Measurements from ENCODE around the gene CBLB.

CBLB gene

GRCh38 chr3:105649480-105649879 lies 219.3 kb downstream of the CBLB start:
- H2AFZ ChIP-seq (ENCODE audit: low read depth, low read length) = no peak overlapping the region
- no peaks in the 10 kb centered on the region for H3K36me3 ChIP-seq (ENCODE audit: insufficient read depth, low read length)
- H3K4me3 ChIP-seq (ENCODE audit: low read length) = no peak overlapping the region
- peaks cover 3% of the 10 kb centered on the region for H3K9me3 ChIP-seq (ENCODE audit: low read length)
- H3K4me1 ChIP-seq (ENCODE audit: insufficient read depth, low read length) = no peaks in the 10 kb centered on the region
- H3K27me3 ChIP-seq (ENCODE audit: insufficient read depth, low read length) = no peaks in the 10 kb centered on the region

- H3K36me3 ChIP-seq (ENCODE audit: insufficient read depth, low read length) = no peaks in the 10 kb centered on the region
- H2AFZ ChIP-seq (ENCODE audit: low read depth, low read length) = no peak overlapping the region
- no peak overlapping the region for H3K4me3 ChIP-seq (ENCODE audit: low read length)
- no peaks in the 10 kb centered on the region for H3K4me1 ChIP-seq (ENCODE audit: insufficient read depth, low read length)
- no peaks in the 10 kb centered on the region for H3K9me3 ChIP-seq (ENCODE audit: low read length)
- no peaks in the 10 kb centered on the region for H3K27me3 ChIP-seq (ENCODE audit: insufficient read depth, low read length)
These were observed 221.8 kb downstream of the CBLB start for GRCh38 chr3:105647047-105647446.

DNA sequence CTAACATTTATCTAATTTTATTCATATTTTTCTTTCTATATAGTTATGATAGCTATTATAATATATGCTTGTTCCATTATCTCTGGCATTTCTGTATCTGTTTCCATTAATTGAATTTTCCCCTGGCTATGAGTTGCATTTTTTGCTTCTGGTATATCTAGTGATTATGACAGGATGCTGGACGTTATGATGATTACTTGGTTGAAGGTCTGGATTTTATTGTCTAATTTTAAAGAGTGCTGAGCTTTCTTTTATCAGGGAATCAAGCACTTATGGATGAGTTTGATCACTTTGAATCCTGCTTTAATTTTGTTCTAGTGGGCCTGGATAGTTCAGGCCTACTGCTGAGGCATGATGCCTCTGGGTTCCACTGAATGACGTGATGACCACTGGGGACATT lies 229.7 kb downstream of the CBLB start:
- no peak overlapping the region for H2AFZ ChIP-seq (ENCODE audit: low read depth, low read length)
- no peak overlapping the region for H3K4me3 ChIP-seq (ENCODE audit: low read length)
- H3K27me3 ChIP-seq (ENCODE audit: insufficient read depth, low read length) = no peaks in the 10 kb centered on the region
- no peaks in the 10 kb centered on the region for H3K36me3 ChIP-seq (ENCODE audit: insufficient read depth, low read length)
- no peaks in the 10 kb centered on the region for H3K9me3 ChIP-seq (ENCODE audit: low read length)
- H3K4me1 ChIP-seq (ENCODE audit: insufficient read depth, low read length) = no peaks in the 10 kb centered on the region

DNA sequence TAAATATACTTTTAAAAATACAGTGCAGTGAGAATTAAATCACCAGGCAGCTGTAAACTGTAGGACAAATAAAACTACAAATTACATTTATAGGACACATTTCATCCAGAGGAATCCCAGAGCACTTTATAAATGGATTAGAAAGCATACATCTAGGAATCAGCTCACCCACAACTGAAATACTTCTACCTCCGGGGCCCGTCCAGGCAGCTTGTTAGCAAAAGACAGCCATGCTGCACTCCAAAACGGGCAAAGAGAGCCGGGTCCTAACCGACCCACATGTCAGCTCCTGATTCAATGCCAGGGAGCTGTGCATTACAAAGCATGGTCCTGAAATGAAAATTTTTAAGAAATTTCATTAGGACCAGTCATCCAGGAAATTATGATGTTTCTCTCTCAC lies 234.1 kb downstream of the CBLB start:
- Histone ChIP-seq H2AFZ (ENCODE audit: low read depth, low read length) (no peak overlapping the region), H3K9me3 (ENCODE audit: low read length) (no peaks in the 10 kb centered on the region), H3K36me3 (ENCODE audit: insufficient read depth, low read length) (no peaks in the 10 kb centered on the region), H3K4me3 (ENCODE audit: low read length) (no peak overlapping the region), H3K4me1 (ENCODE audit: insufficient read depth, low read length) (no peaks in the 10 kb centered on the region), H3K27me3 (ENCODE audit: insufficient read depth, low read length) (no peaks in the 10 kb centered on the region)

- no peak overlapping the region for H3K4me3 ChIP-seq (ENCODE audit: low read length)
- H3K4me1 ChIP-seq (ENCODE audit: insufficient read depth, low read length) = no peaks in the 10 kb centered on the region
- no peak overlapping the region for H2AFZ ChIP-seq (ENCODE audit: low read depth, low read length)
- no peaks in the 10 kb centered on the region for H3K36me3 ChIP-seq (ENCODE audit: insufficient read depth, low read length)
- no peaks in the 10 kb centered on the region for H3K9me3 ChIP-seq (ENCODE audit: low read length)
- H3K27me3 ChIP-seq (ENCODE audit: insufficient read depth, low read length) = no peaks in the 10 kb centered on the region
These were observed 239.1 kb downstream of the CBLB start for GRCh38 chr3:105629718-105630117.

DNA sequence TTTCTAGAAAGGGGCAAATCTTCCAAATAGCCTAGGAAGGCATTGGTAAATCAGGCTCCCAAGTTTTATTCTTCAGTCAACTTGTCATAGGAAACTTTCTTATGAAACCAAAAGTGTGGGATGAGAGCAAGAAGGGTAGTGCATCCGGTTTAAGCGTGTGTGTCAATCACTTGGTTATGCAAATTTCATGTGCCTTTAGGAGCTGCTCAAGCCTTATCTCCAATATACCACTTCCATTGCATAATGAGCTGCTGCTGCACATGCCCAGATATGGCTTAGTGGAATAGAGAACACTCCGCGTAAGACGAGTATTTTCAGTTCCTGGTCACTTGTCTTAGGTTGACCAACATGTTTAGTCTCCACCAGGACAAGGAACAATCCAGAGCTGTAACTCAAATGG lies 242.1 kb downstream of the CBLB start:
- Histone ChIP-seq H3K9me3 (ENCODE audit: low read length) (no peaks in the 10 kb centered on the region), H3K4me3 (ENCODE audit: low read length) (no peak overlapping the region), H2AFZ (ENCODE audit: low read depth, low read length) (no peak overlapping the region), H3K36me3 (ENCODE audit: insufficient read depth, low read length) (no peaks in the 10 kb centered on the region), H3K27me3 (ENCODE audit: insufficient read depth, low read length) (no peaks in the 10 kb centered on the region), H3K4me1 (ENCODE audit: insufficient read depth, low read length) (no peaks in the 10 kb centered on the region)

DNA sequence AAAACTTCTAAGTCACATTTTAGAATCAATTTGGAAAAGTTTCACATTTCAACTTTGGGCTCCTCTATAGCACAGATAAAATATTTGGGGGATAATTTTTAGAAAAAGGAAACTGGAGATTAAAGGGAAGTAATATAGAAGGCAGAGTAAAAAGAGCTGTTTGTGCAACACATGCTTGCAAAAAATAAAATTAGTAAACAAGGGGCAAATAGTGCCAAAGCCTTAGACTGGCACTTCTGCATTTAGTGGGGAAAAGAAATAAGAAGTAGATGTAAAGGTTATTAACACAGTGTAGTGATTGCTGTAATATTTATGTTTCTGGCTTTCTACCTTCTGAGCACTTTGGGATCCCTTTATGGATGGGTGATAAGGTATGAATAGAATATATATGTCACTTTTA lies 246.6 kb downstream of the CBLB start:
- no peak overlapping the region for H3K4me3 ChIP-seq (ENCODE audit: low read length)
- no peaks in the 10 kb centered on the region for H3K4me1 ChIP-seq (ENCODE audit: insufficient read depth, low read length)
- H3K27me3 ChIP-seq (ENCODE audit: insufficient read depth, low read length) = no peaks in the 10 kb centered on the region
- no peaks in the 10 kb centered on the region for H3K36me3 ChIP-seq (ENCODE audit: insufficient read depth, low read length)
- no peak overlapping the region for H2AFZ ChIP-seq (ENCODE audit: low read depth, low read length)
- H3K9me3 ChIP-seq (ENCODE audit: low read length) = no peaks in the 10 kb centered on the region

GRCh38 chr3:105620236-105620635 lies 248.6 kb downstream of the CBLB start:
- no peak overlapping the region for H3K4me3 ChIP-seq (ENCODE audit: low read length)
- H3K9me3 ChIP-seq (ENCODE audit: low read length) = no peaks in the 10 kb centered on the region
- H3K4me1 ChIP-seq (ENCODE audit: insufficient read depth, low read length) = no peaks in the 10 kb centered on the region
- no peak overlapping the region for H2AFZ ChIP-seq (ENCODE audit: low read depth, low read length)
- no peaks in the 10 kb centered on the region for H3K27me3 ChIP-seq (ENCODE audit: insufficient read depth, low read length)
- no peaks in the 10 kb centered on the region for H3K36me3 ChIP-seq (ENCODE audit: insufficient read depth, low read length)

GRCh38 chr3:105619651-105620050 lies 249.2 kb downstream of the CBLB start:
- no peaks in the 10 kb centered on the region for H3K36me3 ChIP-seq (ENCODE audit: insufficient read depth, low read length)
- no peak overlapping the region for H3K4me3 ChIP-seq (ENCODE audit: low read length)
- H3K4me1 ChIP-seq (ENCODE audit: insufficient read depth, low read length) = no peaks in the 10 kb centered on the region
- no peak overlapping the region for H2AFZ ChIP-seq (ENCODE audit: low read depth, low read length)
- H3K27me3 ChIP-seq (ENCODE audit: insufficient read depth, low read length) = no peaks in the 10 kb centered on the region
- H3K9me3 ChIP-seq (ENCODE audit: low read length) = no peaks in the 10 kb centered on the region

DNA sequence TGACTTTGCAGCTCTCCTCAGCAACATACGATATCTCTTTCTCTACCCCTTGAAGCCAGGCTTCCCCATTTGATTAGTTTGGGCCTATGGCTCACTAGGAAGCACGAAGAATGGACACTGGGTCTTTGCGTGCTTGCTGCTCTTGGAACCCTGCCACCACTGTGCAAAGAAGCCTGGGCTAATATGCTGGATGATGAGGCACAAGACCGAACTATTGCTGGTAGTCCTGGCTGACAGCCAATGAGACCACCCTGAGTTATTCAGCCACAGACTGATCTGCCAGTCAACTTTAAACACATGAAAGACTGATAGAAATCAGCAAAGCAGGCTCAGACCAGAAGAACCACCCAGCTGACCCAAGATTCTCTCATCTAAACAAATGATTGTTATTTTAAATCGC lies 250.3 kb downstream of the CBLB start:
- H3K4me3 ChIP-seq (ENCODE audit: low read length) = no peak overlapping the region
- no peaks in the 10 kb centered on the region for H3K9me3 ChIP-seq (ENCODE audit: low read length)
- H2AFZ ChIP-seq (ENCODE audit: low read depth, low read length) = no peak overlapping the region
- H3K4me1 ChIP-seq (ENCODE audit: insufficient read depth, low read length) = no peaks in the 10 kb centered on the region
- no peaks in the 10 kb centered on the region for H3K27me3 ChIP-seq (ENCODE audit: insufficient read depth, low read length)
- no peaks in the 10 kb centered on the region for H3K36me3 ChIP-seq (ENCODE audit: insufficient read depth, low read length)

GRCh38 chr3:105616374-105617121 lies 252.3 kb downstream of the CBLB start:
- no peak overlapping the region for H3K4me3 ChIP-seq (ENCODE audit: low read length)
- H2AFZ ChIP-seq (ENCODE audit: low read depth, low read length) = no peak overlapping the region
- H3K27me3 ChIP-seq (ENCODE audit: insufficient read depth, low read length) = no peaks in the 10 kb centered on the region
- H3K4me1 ChIP-seq (ENCODE audit: insufficient read depth, low read length) = peaks cover 3% of the 10 kb centered on the region
- H3K36me3 ChIP-seq (ENCODE audit: insufficient read depth, low read length) = no peaks in the 10 kb centered on the region
- H3K9me3 ChIP-seq (ENCODE audit: low read length) = no peaks in the 10 kb centered on the region

DNA sequence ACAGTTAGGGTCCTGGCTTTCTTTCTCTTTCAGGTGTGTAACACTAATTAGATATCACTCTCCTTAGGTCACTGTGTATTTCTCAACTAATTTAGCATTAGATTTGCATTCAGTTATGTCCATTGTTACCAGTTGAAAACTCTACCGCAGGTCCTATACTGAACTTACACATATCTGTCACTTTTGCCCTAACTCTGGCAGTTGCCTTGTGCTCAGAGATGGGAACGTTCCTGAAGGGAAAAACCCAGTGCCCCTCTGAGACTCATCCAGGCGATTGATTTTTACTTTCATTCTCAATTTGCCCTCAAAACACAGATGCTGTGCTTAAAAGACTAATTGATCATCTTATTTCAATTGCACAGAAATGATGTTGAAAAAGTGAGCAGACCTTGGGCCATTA lies 253.0 kb downstream of the CBLB start:
- no peaks in the 10 kb centered on the region for H3K27me3 ChIP-seq (ENCODE audit: insufficient read depth, low read length)
- no peak overlapping the region for H2AFZ ChIP-seq (ENCODE audit: low read depth, low read length)
- H3K4me3 ChIP-seq (ENCODE audit: low read length) = no peak overlapping the region
- H3K4me1 ChIP-seq (ENCODE audit: insufficient read depth, low read length) = peaks cover 3% of the 10 kb centered on the region
- no peaks in the 10 kb centered on the region for H3K9me3 ChIP-seq (ENCODE audit: low read length)
- no peaks in the 10 kb centered on the region for H3K36me3 ChIP-seq (ENCODE audit: insufficient read depth, low read length)

DNA sequence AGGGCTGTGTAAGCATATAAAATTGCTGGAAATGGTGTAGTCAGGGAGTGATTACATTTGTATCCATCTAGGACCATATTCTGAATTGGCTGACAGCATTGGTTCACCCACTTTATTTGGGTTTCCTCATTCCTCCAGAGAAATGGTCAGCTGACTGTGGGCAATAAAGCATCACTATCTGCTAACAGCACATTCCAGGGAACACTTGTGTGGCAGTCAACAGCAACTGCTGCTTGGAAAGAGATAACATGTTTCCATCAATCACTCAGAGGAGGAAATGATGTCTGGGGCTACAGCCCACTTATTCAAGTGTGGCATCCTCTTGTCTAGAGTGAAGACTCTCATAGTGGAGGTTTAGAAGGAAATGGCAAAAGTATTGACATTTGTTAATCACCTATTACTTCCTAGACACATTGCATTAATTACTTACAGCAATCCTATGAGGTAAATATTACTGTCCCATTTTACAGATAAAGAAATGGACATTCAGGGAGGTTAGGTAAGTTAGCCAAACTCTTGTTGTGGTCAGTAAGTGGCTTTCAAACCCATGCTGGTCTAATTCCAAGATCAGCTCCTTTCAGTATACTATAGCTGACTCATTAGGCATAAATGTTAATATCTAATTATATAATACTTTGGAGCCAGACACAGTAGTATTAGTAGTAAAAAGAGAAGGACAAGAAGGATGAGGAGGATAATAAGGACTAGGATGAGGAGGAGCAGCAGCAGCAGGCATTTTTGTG lies 254.4 kb downstream of the CBLB start:
- no peak overlapping the region for H2AFZ ChIP-seq (ENCODE audit: low read depth, low read length)
- H3K9me3 ChIP-seq (ENCODE audit: low read length) = no peaks in the 10 kb centered on the region
- H3K36me3 ChIP-seq (ENCODE audit: insufficient read depth, low read length) = no peaks in the 10 kb centered on the region
- peaks cover 3% of the 10 kb centered on the region for H3K4me1 ChIP-seq (ENCODE audit: insufficient read depth, low read length)
- H3K27me3 ChIP-seq (ENCODE audit: insufficient read depth, low read length) = no peaks in the 10 kb centered on the region
- H3K4me3 ChIP-seq (ENCODE audit: low read length) = no peak overlapping the region

All from neuron (in vitro differentiated cells).